Heart right ventricle (tissue), 16 donors: ENCODE measurements around the gene DAO. TPM values are rescaled to one million over a fixed set of nuclear protein-coding genes. Genes with fewer than 3 reads are reported as not detected.
A peak's percentile ranks its signal among the peaks of the same experiment; 100 is the strongest.

Source experiments
- ATAC-seq, 8 donors: fragments of 200-7000 bp; cut with Tn5 transposase; one replicate each; pipeline ENCODE4 v1.9.1; 2020; ENCODE audit warnings: mild to moderate bottlenecking in 8 of 8, moderate library complexity in 8 of 8, moderate number of reproducible peaks in 1 of 8
- DNase-seq, 2 donors: peaks; one replicate each; pipeline ENCODE4 v3.0.0-alpha.2; 2020
- H3K27ac ChIP-seq, 10 donors: fragments of 200-600 bp; sonication (generic) in 2 of 10; one replicate each; pipeline versions ENCODE4 v1.5.0 to v1.8.0; 2020 to 2022; ENCODE audit warnings: mild to moderate bottlenecking in 3 of 10
- H3K27me3 ChIP-seq, 7 donors: fragments of 200-600 bp; one replicate each; pipeline ENCODE4 v1.8.0; 2021 to 2022; ENCODE audit warnings: mild to moderate bottlenecking in 2 of 7
- H3K36me3 ChIP-seq, 9 donors: fragments of 200-600 bp; sonication (generic) in 1 of 9; one replicate each; pipeline versions ENCODE4 v1.5.0 to v1.8.0; 2020 to 2022; ENCODE audit warnings: mild to moderate bottlenecking in 2 of 9
- H3K4me1 ChIP-seq, 9 donors: fragments of 200-600 bp; sonication (generic) in 1 of 9; one replicate each; pipeline versions ENCODE4 v1.5.0 to v1.8.0; 2020 to 2022; ENCODE audit warnings: mild to moderate bottlenecking in 4 of 9
- H3K4me3 ChIP-seq, 10 donors: fragments of 200-600 bp; sonication (generic) in 2 of 10; one replicate each; pipeline versions ENCODE4 v1.5.0 to v1.8.0; 2020 to 2022; ENCODE audit warnings: mild to moderate bottlenecking in 7 of 10, moderate library complexity in 2 of 10
- H3K9me3 ChIP-seq, 11 donors: fragments of 200-600 bp in 10 of 11; sonication (generic) in 2 of 11; one replicate each; pipeline versions ENCODE4 v1.5.0 to v1.8.0; 2013 to 2022; ENCODE audit warnings: mild to moderate bottlenecking in 2 of 11, control low read depth in 1 of 11, moderate library complexity in 1 of 11
- CTCF ChIP-seq, 9 donors: fragments of 200-600 bp; sonication (generic) in 2 of 9; IDR thresholded peaks; one replicate each; pipeline versions ENCODE4 v1.5.0 to v1.8.0; 2021 to 2022; ENCODE audit warnings: antibody characterized with exemption in 9 of 9, mild to moderate bottlenecking in 5 of 9, moderate library complexity in 1 of 9
- WGBS, 2 donors: extraction: QIAGEN DNeasy Blood & Tissue Kit; methylation state at CpG; one replicate each; pipeline ENCODE4 v1.1.7; 2013; ENCODE audit warnings: inconsistent platforms in 1 of 2; 5-methylcytosine and 5-hydroxymethylcytosine counted together
- intact Hi-C, 10 donors: fragments of 100-400 bp; cut with DNase I; formaldehyde crosslinking; loops; one replicate each; pipeline versions ENCODE4 v1.11.1 to v1.14.2; 2022
- polyA plus RNA-seq, 2 donors: library from polyadenylated mRNA; stranded (reverse); fragments of 200-250 nt; gene quantifications; one replicate each; pipeline ENCODE4 v1.2.3, GENCODE V29; 2013
- total RNA-seq, 10 donors: library from RNA; stranded (reverse); fragmentation: NEBNext Ultra II Directional in 3 of 10; extraction: Animal tissue kit (Norgen Biotek cat#: 25700) in 3 of 10; gene quantifications; one replicate each; pipeline versions ENCODE4 v1.2.1 to v1.2.4, GENCODE V29; 2021 to 2023
- donor health status: Arrhythmogenic right ventricular cardiomyopathy.
- donor health status: ischemic (EF 13 %, LVEDD 7.1; RV severe dilation, severe dysfunction).
- donor health status: healthy with polysubstance abuse.
- donor health status: DM: no; HTN: yes; CAD: no.
- donor health status: DM: no; HTN: no; CAD: no.
- donor health status: ischemic (EF 25% LVEDD 6.9; RV normal size, moderate dysfunction).
- donor health status: ischemic (EF 25% LVEDD 5.7; RV mildly dilated, moderate dysfunction).
- donor health status: healthy.
- donor health status: DM: yes; HTN: yes; CAD: no.
- donor health status: Ischemic cardiomyopathy.
- donor health status: ischemic (EF 35%, LVEDD 5.7; RV mildly dilated, moderate dysfunction).
- donor health status: nonischemic (EF 11% LVEDD 7.7; RV severe dilation, severe dysfunction).
- donor health status: DM: yes; HTN: yes; CAD: no.
- donor health status: PGD.
- donor health status: ischemic (EF 29% LVEDD 5.4; RV normal size, mild dysfunction).
- donor health status: nonischemic (EF 23%, LVEDD 6.1; RV moderate dilation, normal function).

DAO gene
- total and polyA plus RNA-seq, 12 donors: not detected

DNA sequence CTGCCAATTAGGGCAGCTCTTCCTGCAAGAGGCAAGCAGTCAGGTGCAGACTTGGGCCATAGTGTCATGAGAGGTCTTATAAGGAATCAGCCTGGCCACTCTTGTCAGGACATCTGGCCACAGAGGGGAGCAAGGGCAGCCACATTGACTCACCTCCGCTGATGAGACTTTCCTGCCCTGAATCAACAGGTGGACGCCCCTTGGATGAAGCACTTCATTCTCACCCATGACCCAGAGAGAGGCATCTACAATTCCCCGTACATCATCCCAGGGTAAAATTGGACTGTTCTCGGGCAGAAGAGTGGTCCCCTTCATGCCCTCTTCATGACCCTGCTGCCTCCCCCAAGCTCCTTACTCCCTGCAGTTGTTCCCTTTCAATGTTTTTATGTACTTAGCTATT lies 16.9 kb downstream of the DAO start:
- WGBS, 2 donors: 81 to 84% methylated on average over 4 of the region's 4 CpGs
- intact Hi-C loops: no loop called here
- no peak for DNase-seq
- H3K27me3 ChIP-seq: peaks cover 0 to 11% (median 0%) of the 10 kb centered on the region in 7 donors
- no peak for TF ChIP-seq CTCF (IDR thresholded peaks at IDR 0.05)
- H3K27ac ChIP-seq: no peak overlapping the region
- ATAC-seq: no peak
- H3K4me3 ChIP-seq: no peak overlapping the region
- H3K4me1 ChIP-seq: no peaks in the 10 kb centered on the region
- no peaks in the 10 kb centered on the region for H3K36me3 ChIP-seq
- H3K9me3 ChIP-seq: no peaks in the 10 kb centered on the region

GRCh38 chr12:108899145-108899544 lies 19.3 kb downstream of the DAO start:
- WGBS, 2 donors: 75 to 88% methylated on average over 5 of the region's 5 CpGs

GRCh38 chr12:108905725-108906124 lies 25.8 kb downstream of the DAO start:
- Histone ChIP-seq H3K4me1 (peaks cover 0 to 30% (median 0%) of the 10 kb centered on the region in 9 donors), H3K9me3 (no peaks in the 10 kb centered on the region), H3K36me3 (no peaks in the 10 kb centered on the region), H3K4me3 (no peak overlapping the region), H3K27ac (peak overlapping the region in 1 of 10 donors; percentile 81), H3K27me3 (peaks cover 0 to 2% (median 0%) of the 10 kb centered on the region in 7 donors)
- WGBS, 2 donors: 80 to 83% methylated on average over 5 of the region's 5 CpGs
- DNase-seq (no peak), ATAC-seq (peak in 3 of 8 donors; percentile 33 to 45 (median 43))
- intact Hi-C loops: no loop called here
- TF ChIP-seq CTCF (IDR thresholded peaks at IDR 0.05): no peak

More at GRCh38 chr12:108899145-108899544, 19.3 kb downstream of the DAO start:
- H3K4me3 ChIP-seq: no peak overlapping the region
- no peaks in the 10 kb centered on the region for H3K36me3 ChIP-seq
- ATAC-seq (no peak), DNase-seq (no peak)
- intact Hi-C loops: no loop called here
- peaks cover 0 to 3% (median 0%) of the 10 kb centered on the region in 9 donors for H3K4me1 ChIP-seq
- no peak overlapping the region for H3K27ac ChIP-seq
- TF ChIP-seq CTCF (IDR thresholded peaks at IDR 0.05): no peak
- H3K9me3 ChIP-seq: no peaks in the 10 kb centered on the region
- peaks cover 0 to 11% (median 0%) of the 10 kb centered on the region in 7 donors for H3K27me3 ChIP-seq

- 76 to 91% methylated on average over 2 of the region's 2 CpGs for WGBS, 2 donors
- H3K4me1 ChIP-seq: peaks cover 0 to 30% (median 0%) of the 10 kb centered on the region in 9 donors
- no peak for TF ChIP-seq CTCF (IDR thresholded peaks at IDR 0.05)
- ATAC-seq (no peak), DNase-seq (no peak)
- no peaks in the 10 kb centered on the region for H3K36me3 ChIP-seq
- intact Hi-C loops: no loop called here
- peak overlapping the region in 1 of 10 donors; percentile 58 for H3K27ac ChIP-seq
- no peaks in the 10 kb centered on the region for H3K27me3 ChIP-seq
- no peaks in the 10 kb centered on the region for H3K9me3 ChIP-seq
- no peak overlapping the region for H3K4me3 ChIP-seq
Measured at GRCh38 chr12:108906971-108907370, 27.1 kb downstream of the DAO start.
